Stimulated activated CD4-positive, alpha-beta T cell treated with anti-CD3 and anti-CD28 coated beads, Interleukin-2, amount 100 ng/mL, for 24 hours (primary cell): Measurements from ENCODE around the gene CUBN.

ENCODE experiments used
- DNase-seq, 2 donors: peaks; one replicate each; pipeline ENCODE4 v3.0.0-alpha.2; 2020

Gene CUBN

GRCh38 chr10:16984242-16984641 is 145.4 kb downstream of the CUBN start:
- no peak for DNase-seq

DNA sequence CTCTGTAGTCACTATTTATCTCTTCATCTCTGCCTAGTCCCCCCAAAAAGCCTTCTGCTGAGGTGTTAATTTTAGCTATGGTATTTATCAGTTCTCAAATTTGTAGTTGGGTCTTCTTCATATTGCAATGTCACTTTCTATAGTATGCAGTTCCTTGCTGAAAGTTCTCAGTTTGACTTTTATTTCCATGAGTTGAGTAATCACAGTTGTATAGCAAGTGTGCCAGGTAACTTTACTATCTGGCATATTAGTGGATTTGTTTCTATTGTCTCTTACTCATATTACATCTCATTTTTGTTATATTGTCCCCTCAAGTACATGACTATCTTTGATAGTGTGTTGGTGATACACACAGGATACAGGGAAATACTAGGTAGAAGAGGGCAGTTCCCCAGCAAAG is 152.8 kb downstream of the CUBN start:
- no peak for DNase-seq

GRCh38 chr10:16975188-16975587 is 154.4 kb downstream of the CUBN start:
- DNase-seq, result no peak

DNA sequence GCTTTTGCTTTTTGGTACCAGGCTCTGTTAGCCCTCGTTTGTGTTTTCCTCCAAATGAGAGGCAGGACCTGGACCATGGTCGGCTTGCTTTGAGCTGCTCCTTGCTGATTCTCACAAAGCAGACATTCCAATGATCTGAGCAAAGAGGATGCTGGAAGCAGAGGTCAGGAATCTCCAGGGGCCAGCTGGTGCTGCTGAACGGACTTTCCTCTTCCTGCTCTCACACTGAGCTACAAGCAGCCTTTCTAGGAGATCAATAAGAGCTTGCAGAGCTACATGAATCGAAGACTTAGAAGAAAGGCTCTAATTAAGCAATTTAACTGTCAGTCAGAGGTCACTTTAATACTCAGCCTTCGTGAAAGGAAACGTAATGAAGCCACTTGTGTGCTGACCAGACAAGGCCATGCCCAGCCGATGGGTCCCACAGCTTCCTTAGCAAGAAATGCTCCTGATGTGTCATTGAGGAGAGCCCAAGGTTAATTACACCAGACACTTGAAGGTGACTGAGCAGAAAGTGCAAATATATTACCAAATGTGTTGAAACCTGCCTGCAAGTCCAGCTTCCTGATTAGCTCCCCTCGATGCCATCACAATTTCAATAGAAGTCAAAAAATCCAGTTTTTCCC is 161.1 kb downstream of the CUBN start:
- no peak for DNase-seq

- no peak for DNase-seq
Observed at GRCh38 chr10:16967866-16968415, 161.7 kb downstream of the CUBN start.

GRCh38 chr10:16966991-16967865 is 162.4 kb downstream of the CUBN start:
- no peak for DNase-seq

GRCh38 chr10:16965740-16966447 is 163.7 kb downstream of the CUBN start:
- no peak for DNase-seq

GRCh38 chr10:16965344-16965616 is 164.3 kb downstream of the CUBN start:
- DNase-seq, result no peak

DNA sequence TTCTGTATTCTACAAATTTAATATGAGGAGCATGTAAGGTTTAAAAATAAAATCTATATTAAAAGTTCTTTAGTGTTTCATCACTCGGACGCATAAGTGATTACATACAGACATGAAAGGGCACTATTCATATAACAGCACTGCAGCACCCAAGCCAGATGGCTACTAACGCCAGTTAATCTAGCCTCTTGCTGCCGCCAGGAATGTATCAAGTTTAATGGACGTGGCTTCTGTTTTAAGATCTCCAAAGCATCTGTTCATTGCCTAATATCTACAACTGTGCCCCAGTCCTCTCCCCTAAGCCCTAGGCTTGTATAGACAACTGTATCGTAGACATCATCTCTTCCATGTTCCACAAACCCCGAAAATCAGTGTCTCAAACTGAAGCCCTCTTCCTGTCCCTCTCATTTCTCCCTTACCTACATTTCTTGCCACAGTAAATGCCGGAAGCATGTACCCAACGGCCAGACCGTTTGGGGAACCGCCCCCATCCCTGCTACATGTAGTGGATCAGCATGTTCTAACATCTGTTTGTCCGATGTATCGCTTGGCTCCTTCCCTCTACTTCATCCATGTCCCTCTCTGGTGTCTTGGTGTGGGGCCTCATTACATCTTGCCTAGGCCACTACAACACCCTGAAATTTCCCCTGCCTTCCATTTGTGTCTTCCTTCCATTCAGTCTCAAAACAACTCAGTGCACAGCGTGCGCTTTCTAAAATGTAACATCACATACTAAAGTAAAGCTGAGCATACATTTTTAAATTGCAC is 164.9 kb downstream of the CUBN start:
- DNase-seq, result no peak

- DNase-seq, result no peak
Observed at GRCh38 chr10:16960551-16960950, 169.1 kb downstream of the CUBN start.

GRCh38 chr10:16957038-16957437 is 172.6 kb downstream of the CUBN start:
- no peak for DNase-seq

GRCh38 chr10:16954280-16955030 is 175.2 kb downstream of the CUBN start:
- no peak for DNase-seq

GRCh38 chr10:16953270-16953669 is 176.3 kb downstream of the CUBN start:
- no peak for DNase-seq

DNA sequence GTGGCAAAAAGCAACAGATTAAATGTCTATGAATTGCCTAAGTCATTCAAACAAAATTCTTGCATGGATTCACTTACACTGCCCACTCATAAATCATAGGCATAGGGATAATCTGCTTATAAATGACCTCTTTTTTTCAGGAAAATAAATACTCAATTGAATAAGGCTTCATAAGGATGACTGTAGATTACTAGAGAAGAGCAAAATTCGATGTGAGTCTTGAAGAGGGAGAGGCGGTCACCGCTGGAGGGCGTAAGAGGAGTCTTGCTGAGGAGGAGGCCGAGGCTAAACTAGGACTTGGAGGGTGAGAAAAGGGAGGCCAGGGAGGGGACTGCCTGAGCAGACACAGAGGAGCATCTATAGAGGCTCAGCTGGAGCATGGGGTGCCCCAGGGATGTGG is 177.0 kb downstream of the CUBN start:
- no peak for DNase-seq

DNA sequence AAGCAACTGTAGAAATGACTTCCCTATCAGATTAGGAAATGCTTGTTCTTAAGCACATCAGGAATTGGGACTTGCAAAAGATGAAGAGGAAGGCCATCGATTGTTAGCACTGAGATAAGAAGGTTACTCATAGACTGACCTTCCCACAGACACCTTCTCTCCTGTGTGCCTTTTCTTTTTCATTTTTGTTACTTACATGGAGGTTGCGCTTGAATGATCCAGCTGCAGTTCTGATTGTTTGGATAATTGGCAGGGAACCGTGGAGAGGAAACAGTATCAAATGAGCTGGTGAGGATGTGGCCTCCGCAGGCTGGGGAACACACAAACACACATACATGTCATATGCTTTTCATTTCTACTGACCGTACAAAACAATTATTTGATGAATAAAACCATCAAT is 177.5 kb downstream of the CUBN start:
- no peak for DNase-seq

DNA sequence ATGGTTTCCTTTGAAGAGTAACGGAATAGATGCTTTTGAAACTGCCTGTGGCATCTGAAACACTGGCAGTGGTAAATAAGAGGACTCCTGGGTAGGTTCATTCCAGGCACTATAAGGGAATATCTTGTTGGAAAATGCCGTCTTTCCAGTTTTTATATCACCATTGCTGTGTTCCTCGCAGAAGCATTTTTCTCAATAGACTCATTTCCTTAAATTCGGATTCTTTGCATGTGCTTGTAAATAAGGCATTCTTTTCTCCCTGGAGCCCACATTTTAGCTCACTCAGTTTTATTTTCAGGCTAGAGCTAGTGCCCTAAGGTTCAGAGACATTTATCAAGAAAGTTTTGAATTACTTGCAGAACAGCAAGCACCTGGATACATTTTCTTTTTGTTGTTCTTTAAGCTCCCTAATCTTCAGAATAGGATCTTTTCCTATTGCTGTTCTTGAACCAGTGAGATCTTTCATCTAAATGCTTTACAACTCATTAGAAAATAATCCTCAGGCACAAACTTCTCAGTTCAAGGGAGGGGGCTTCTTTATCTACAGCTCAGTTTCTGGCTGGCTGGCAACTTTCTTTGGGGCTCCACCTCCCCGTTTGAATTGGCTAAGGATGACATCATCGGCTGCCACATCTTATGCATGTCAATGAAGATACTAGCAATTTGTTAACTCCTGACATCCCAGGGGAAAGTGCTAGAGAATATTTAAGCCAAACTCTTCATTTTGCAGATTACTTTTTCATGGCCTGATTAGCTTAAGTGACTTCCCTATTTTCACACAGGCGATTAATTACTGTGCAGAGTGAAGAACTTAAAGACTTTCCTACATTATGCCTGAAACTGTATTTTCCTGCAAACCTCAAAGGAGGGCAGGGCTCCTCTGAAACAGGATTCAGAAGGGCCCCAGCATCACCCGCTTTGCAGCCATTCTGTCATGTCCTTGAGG is 178.7 kb downstream of the CUBN start:
- DNase-seq, result no peak

DNA sequence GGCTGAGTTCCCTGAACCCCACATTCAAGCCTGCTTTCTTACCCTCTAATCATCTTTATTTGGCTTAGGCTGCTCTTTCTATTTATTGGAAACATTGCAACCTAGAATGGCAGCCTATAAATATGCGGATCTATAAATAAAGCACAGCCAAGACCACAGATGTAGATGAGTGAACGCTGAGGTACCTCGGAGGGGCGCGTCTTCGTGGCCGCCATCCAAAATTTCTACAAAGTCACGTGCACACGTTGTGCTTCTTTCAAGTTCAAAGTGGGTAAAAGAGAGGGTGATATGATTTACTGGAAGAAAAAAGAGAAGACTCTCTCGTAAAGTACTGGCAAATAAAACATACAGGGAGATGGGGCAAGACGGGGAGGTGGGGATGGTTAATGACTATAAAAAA is 179.8 kb downstream of the CUBN start:
- no peak for DNase-seq

DNA sequence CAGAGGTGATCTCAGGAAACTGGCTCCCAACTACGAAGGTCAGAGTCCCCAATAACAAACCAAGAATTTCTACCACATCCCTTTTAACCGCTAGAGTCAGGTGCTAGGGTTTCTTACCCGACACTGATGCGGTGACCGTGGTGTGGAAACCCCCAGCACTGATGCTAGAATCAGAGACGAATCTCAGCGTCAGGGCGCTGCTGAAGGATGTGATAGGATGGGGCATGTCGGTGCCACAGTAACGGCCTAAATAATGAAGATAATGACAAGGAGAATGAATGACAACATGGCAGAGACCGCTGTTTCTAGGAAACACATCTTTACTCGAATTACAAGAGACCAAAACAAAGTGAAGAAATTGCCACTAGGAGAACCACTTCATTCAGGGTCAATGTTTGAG is 181.2 kb downstream of the CUBN start:
- DNase-seq, result no peak

GRCh38 chr10:16947069-16947468 is 182.5 kb downstream of the CUBN start:
- no peak for DNase-seq

- DNase-seq, result no peak
Observed at GRCh38 chr10:16945593-16945992, 184.0 kb downstream of the CUBN start.

- DNase-seq, result no peak
Observed at GRCh38 chr10:16944986-16945385, 184.6 kb downstream of the CUBN start.
